ENCODE measurements around the gene FOXL3.
"Not testable (repeated sequence)": the region's sequence is repeated elsewhere in the genome, so short reads cannot be mapped to it uniquely, and the experiment has no call there.

FOXL3 gene

DNA sequence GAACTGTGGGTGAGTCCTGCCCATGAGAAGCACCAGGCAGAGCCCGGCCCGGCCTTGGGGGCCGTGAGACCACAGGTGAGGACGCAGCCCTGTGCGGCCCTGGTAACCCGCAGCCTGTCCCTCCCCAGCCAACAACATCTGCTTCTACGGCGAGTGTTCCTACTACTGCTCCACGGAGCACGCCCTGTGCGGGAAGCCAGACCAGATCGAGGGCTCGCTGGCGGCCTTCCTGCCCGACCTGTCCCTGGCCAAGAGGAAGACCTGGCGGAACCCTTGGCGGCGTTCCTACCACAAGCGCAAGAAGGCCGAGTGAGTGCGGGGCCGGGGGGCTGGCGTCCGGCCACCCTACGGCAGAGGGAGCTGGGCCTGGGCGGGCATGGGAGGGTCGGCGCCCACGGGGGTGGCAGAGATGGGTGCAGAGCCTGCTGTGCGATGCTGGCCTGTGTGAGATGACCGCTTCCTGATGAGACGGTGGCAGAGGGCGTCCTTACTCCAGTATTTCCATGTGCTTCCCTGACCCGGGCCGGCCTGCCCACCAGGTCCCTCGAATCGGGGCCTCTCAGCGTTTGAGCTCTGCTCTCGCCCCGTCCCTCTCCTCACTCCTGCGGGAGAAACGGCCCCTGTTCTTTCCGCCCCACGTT is 34.1 kb upstream of the FOXL3 start:
- DNase-seq = no peak

GRCh38 chr7:256461-256940 is 33.5 kb upstream of the FOXL3 start:
- no peak for DNase-seq

DNA sequence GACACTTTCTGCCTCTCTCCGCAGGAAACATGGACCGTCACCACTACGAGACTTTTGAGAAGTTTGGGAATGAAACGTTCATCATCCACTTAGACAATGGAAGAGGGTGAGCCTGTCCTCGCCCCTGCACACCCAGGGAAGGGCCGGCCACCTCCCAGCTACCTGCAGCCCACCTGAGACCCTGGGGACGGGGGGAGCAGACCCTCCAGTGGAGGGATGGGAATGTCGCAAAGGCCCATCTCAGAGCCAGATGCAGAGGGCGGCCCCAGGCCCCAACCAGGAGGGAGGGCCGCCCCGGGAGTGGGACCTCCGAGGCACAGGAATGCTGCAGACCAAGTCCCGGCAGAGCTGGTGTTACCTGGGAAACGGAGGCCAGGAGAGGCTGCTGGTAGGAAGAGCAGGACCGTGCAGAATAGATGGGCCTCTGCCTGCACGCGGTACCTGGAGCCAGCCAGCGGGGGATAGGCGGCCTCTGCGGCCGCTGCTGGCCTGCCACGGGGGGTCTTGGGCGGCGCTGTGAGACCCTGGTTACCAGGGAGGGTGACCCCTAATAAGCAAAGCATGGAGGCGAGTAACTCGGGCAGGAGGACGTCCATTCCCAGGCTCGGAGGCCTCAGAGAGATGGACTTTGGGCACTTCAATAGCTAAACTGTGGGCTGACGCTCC is 32.9 kb upstream of the FOXL3 start:
- no peak for DNase-seq

DNA sequence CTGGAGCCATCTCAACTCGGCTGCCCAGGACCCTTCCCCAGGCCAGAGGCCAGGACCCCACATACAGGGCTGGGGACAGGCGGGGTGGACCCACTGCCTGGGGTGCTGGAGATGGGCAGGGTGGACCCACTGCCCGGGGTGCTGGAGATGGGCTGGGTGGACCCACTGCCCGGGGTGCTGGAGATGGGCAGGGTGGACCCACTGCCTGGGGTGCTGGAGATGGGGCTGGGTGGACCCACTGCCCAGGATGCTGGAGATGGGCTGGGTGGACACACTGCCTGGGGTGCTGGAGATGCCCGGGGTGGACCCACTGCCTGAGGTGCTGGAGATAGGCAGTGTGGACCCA is 32.4 kb upstream of the FOXL3 start:
- no peak for DNase-seq

DNA sequence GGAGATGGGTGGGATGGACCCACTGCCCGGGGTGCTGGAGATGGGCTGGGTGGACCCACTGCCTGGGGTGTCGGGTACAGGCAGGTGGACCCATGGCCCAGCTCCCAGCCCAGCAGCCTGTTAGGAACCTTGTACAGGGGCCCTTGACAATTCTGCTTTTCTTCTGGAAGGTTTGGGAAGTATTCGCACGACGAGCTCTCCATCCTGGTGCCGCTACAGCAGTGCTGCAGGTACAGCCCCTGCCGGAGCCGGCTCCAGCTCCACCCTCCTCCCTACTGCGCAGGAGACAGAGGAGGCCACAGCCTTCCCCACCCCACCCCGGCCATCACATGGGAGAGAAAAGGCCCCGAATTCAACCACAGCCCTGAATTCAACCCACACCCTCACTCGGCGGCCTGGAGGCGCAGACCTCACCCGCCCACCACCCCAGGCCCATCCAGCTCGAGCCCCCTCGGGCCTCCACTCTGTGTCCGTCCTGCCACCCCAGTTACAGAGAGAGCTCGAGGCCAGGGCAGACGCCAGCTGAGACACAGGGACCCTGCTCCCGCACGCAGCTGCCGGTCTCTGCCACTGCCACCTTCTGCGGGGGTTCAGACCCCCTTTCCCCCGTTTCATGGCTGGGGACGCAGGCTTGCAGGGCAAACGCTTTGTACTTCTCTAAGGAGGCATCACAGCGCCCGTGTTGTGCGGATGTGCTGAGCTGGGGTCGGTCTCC is 31.3 kb upstream of the FOXL3 start:
- no peak for DNase-seq

GRCh38 chr7:259191-259505 is 30.8 kb upstream of the FOXL3 start:
- no peak for DNase-seq

DNA sequence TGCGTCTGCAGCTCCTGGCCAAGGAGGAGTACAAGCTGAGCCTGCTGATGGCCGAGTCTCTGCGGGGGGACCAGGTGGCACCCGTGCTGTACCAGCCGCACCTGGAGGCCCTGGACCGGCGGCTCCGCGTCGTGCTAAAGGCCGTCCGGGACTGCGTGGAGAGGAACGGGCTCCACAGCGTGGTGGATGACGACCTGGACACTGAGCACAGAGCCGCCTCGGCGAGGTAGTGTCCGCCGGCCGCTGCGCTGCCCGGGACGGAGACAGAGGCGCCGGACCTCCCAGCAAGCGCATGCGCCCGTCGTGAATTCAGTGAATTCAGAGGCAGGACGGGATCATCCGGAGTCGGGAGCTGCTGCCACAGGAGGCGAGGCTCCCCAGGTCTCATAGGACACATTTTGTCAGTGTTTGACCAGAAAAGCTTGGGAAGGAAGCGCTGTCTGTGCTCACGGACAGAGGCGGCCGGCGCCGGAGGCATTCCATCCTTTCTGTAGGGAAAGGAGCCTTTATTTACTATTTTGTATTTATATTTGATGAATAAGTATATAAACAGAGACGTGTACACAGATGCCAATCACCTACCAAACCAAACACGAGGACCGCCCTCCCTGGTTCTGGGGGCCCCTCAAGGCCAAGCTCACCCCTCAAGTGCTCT is 30.1 kb upstream of the FOXL3 start:
- DNase-seq = no peak

- DNase-seq = no peak
Observed at GRCh38 chr7:260441-261281, 29.3 kb upstream of the FOXL3 start.

- DNase-seq = no peak
Observed at GRCh38 chr7:261341-262250, 28.4 kb upstream of the FOXL3 start.

DNA sequence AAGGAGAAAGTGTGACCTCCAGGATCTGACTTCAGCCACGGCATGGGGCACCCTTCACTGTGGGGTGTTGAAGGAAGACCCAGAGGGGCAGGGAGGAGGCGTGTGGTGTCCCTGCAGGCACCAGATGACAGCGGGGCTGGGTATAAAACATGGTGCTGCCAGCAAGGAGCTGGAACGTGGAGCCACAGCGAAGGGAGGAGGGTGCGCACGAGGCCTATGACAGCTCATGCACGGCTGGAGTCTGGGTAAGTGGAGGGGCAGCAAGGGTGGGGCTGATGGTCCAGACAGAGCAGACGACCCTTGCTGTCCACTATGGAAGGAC is 27.8 kb upstream of the FOXL3 start:
- DNase-seq = no peak

GRCh38 chr7:262631-263311 is 27.2 kb upstream of the FOXL3 start:
- DNase-seq = not testable (repeated sequence)

DNA sequence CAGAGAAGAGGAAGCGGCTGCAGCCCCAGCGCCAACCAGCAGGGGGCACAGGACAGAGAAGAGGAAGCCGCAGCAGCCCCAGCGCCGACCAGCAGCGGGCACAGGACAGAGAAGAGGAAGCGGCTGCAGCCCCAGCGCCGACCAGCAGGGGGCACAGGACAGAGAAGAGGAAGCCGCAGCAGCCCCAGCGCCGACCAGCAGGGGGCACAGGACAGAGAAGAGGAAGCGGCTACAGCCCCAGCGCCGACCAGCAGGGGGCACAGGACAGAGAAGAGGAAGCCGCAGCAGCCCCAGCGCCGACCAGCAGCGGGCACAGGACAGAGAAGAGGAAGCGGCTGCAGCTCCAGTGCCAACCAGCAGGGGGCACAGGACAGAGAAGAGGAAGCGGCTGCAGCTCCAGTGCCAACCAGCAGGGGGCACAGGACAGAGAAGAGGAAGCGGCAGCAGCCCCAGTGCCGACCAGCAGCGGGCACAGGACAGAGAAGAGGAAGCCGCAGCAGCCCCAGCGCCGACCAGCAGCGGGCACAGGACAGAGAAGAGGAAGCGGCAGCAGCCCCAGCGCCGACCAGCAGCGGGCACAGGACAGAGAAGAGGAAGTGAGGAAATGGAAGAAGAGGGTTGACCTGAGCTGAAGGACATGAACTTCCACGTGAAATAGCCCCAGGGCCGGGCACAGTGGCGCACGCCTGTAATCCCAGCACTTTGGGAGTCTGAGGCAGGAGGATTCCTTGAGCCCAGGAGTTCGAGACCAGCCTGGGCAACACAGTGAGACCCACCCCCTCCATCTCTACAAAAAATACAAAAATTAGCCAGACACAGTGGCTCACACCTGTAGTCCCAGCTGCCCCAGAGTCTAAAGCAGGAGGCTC is 26.3 kb upstream of the FOXL3 start:
- DNase-seq = not testable (repeated sequence)

GRCh38 chr7:264541-265191 is 25.3 kb upstream of the FOXL3 start:
- DNase-seq = no peak

DNA sequence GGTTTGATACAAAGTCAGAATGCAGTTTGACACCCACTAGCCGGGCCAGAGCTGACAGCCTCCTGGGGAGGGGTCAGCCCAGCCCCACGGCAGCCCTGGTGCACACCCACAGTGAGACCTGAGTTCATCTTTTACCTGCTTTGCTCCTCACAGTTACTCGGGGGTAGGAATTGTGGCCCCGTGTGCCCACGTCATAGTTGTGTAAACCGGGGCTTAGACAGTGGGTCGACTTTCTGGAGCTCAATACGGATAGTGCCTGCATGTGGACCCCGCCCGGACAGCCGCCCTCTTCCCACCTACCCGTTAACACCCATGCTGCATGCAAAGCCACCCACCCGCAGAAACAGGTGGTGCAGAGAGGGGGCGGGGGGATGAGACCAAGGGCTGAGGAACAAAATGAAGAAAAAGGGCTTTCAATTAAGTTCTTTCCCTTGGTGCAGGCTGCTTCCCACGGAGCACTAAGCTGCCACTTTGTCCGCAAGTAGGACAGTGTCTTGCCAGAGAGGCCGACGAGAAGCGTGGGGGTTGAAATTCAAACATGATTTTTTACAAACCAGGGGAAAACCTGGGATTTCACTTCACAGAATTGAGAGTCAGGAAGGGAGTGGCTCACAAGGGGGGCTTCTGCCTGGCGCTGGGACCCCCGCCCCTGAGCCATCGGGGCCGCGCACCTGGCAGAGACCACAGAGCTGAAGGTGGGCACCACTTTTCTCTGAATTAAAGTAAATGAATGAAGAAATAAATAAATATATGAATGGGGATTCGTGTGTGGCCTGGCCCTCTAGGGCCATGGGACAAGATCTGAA is 24.6 kb upstream of the FOXL3 start:
- no peak for DNase-seq

DNA sequence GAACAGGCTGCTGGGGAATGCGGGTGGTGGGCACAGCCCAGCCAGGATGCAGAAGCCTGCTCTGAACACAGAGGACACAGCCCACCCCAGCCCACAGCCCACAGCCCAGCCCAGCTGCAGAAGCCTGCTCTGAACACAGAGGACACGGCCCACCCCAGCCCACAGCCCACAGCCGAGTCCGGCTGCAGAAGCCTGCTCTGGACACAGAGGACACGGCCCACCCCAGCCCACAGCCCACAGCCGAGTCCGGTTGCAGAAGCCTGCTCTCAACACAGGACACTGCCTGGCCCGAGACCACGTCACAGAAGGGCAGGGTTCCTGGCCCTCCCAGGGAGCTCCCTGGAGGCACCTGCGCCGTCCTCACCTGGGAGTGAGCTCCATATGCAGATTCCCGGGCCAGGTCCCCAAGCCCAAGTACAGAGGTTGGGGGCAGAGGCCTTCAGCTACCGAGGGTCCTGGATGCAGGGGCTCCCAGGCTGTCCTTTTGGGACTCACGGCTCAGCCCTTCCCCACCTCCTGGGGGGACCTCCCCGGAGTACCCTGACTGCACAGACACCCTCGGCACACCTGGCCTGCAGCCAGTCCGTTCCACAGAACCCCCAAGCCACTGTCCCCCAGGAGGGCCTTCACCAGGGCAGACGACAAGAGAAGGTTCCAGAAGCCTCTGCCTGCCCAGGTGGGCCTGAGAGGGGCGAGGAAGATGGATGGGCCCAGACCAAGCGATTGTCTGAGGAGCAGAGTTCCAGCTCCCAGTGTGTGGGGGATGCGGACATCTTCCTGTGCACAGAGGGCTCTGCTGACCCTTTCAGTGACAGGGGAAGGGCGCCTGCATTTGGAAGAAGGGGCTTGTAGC is 23.7 kb upstream of the FOXL3 start:
- no peak for DNase-seq

GRCh38 chr7:266851-267840 is 22.8 kb upstream of the FOXL3 start:
- DNase-seq = no peak

- no peak for DNase-seq
Observed at GRCh38 chr7:268991-269390, 21.0 kb upstream of the FOXL3 start.
